Tibial nerve (tissue), 4 donors: Measurements from ENCODE around the gene PRSS50. TPM values are rescaled to one million over a fixed set of nuclear protein-coding genes. Genes with fewer than 3 reads are reported as not detected.
A peak's percentile ranks its signal among the peaks of the same experiment; 100 is the strongest.

Experiments used
- DNase-seq, 2 donors: peaks; one replicate each; pipeline ENCODE4 v3.0.0-alpha.2; 2019; ENCODE audit warnings: low spot score in 2 of 2
- H3K27ac ChIP-seq, 4 donors: fragments of 200-600 bp; sonication (generic) in 3 of 4; one replicate each; pipeline ENCODE4 v1.5.1; 2017 to 2019; ENCODE audit warnings: mild to moderate bottlenecking in 1 of 4
- H3K27me3 ChIP-seq, 2 donors: fragments of 200-600 bp; sonication (generic) in 1 of 2; one replicate each; pipeline versions ENCODE4 v1.5.1 to v1.6.0; 2017 to 2019
- H3K36me3 ChIP-seq, 3 donors: fragments of 200-600 bp; sonication (generic); one replicate each; pipeline ENCODE4 v1.5.1; 2018 to 2019
- H3K4me1 ChIP-seq, 4 donors: fragments of 200-600 bp; sonication (generic) in 3 of 4; one replicate each; pipeline ENCODE4 v1.5.1; 2017 to 2019
- H3K4me3 ChIP-seq, 4 donors: fragments of 200-600 bp; sonication (generic) in 3 of 4; one replicate each; pipeline ENCODE4 v1.5.1; 2017 to 2019; ENCODE audit warnings: mild to moderate bottlenecking in 1 of 4, moderate library complexity in 1 of 4
- H3K9me3 ChIP-seq, 4 donors: fragments of 200-600 bp; sonication (generic) in 3 of 4; one replicate each; pipeline ENCODE4 v1.5.1; 2017 to 2019
- CTCF ChIP-seq, 5 experiments: fragments of 200-600 bp in 3 of 5; fragments of 450-650 bp in 2 of 5; sonication (generic) in 3 of 5; IDR thresholded peaks; one replicate each; pipeline ENCODE4 v1.5.1; 2016 to 2019; ENCODE audit warnings: antibody characterized with exemption in 5 of 5, mild to moderate bottlenecking in 3 of 5, moderate library complexity in 2 of 5
- EP300 ChIP-seq, 2 donors: sonication (generic); formaldehyde crosslinking; IDR thresholded peaks; one replicate each; pipeline ENCODE4 v1.6.1; 2017; ENCODE audit warnings: antibody characterized with exemption in 2 of 2, mild to moderate bottlenecking in 1 of 2
- POLR2A ChIP-seq, 2 donors: fragments of 450-650 bp; IDR thresholded peaks; one replicate each; pipeline ENCODE4 v1.6.1; 2017; ENCODE audit warnings: antibody characterized with exemption in 2 of 2, mild to moderate bottlenecking in 2 of 2, moderate library complexity in 2 of 2
- WGBS, 2 donors: methylation state at CpG; one replicate each; pipeline ENCODE4 v1.1.5; 2018; 5-methylcytosine and 5-hydroxymethylcytosine counted together
- total RNA-seq, 4 donors: library from RNA; depleted of rRNA; stranded (reverse); fragments of >200 nt; gene quantifications; one replicate each; pipeline ENCODE4 v1.1.0, GENCODE V29; 2016

PRSS50 gene
- total RNA-seq, 4 donors from 2014 or later: 0.22 to 0.42 TPM; not detected in 2

- no peak for DNase-seq
Measured at GRCh38 chr3:46716461-46717441, 918 bp downstream of the PRSS50 start.

DNA sequence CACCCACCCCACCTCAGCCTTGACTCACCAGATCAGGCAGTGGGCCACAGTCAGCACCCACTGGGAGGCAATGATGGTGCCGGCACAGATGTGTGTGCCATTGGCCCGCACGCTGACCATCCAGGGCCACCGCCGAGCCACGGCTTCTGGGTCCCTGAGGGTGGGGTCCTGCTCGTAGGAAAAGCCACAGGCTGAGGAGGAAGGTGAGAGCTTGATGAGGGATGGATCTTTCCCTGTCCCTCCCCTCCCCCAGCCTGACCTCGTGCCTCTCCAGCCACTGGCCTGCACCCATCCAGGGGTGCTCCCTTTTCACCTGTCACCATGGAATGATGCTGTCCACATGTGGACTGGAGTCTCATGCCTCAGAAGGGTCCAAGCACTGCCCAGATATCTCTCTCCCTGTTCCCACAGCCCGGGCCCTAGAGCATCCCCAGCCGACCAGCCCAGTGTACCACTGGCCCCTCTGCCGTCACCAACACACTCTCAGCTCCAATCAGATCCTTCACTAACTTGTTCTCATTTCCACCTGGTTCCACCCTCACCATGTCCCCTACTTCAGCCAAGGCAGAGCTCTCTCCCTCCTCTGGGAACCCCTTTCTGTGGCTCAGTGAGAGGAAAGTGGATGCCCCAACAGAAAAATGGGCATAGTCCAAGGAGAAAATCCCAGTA, 2.0 kb downstream of the PRSS50 start:
- WGBS, 2 donors: 83 to 95% methylated on average over 11 of the region's 11 CpGs
- DNase-seq: no peak
- H3K27me3 ChIP-seq: peaks cover 0 to 15% of the 10 kb centered on the region in 2 donors

More at GRCh38 chr3:46716461-46717441, 918 bp downstream of the PRSS50 start:
- Histone ChIP-seq H3K27ac (no peak overlapping the region), H3K9me3 (no peaks in the 10 kb centered on the region), H3K4me1 (no peaks in the 10 kb centered on the region), H3K27me3 (peaks cover 0 to 15% of the 10 kb centered on the region in 2 donors), H3K4me3 (no peak overlapping the region), H3K36me3 (no peaks in the 10 kb centered on the region)
- TF ChIP-seq EP300 (IDR thresholded peaks at IDR 0.05): no peak
- TF ChIP-seq POLR2A (IDR thresholded peaks at IDR 0.05): no peak
- no peak for TF ChIP-seq CTCF (IDR thresholded peaks at IDR 0.05)
- 84 to 85% methylated on average over 14 to 16 of the region's 19 CpGs for WGBS, 2 donors

DNA sequence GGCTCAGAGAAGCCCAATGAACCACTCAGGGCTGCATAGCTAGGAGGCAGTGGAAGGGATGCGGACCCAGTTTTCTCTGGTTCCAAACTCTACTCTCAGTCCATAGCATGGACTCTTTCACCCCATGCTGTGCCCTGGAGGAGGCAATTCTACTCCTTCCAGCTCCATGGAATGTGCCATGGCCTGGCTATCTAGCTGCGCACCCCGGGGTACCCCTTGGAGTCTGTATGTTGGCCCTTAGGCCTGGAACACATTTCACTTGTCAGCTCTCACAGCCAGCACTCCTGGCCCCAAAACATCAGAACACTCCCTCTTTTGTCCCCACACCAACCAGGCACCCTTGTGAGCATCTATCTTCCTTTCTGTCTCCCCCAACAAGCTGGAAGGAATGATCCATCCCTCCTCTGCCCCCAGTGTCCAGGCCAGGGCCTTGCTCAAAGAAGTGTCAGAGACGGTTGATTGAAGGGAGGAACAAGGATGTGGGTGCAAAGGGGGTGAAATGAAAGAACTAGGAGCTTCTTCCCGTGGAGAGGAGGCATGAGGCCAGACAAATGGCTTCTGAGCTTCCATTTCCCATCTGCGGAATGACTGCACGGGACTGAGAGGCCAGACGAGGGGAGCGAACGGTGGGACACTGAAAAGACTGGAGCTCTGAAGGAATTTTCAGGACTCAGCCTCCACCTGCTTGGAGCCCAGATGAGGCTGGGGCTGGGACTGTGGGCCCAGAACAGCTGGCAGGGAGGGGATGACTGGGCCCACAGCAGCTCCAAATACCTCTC, 2.8 kb downstream of the PRSS50 start:
- no peak for TF ChIP-seq POLR2A (IDR thresholded peaks at IDR 0.05)
- no peak for TF ChIP-seq EP300 (IDR thresholded peaks at IDR 0.05)
- no peak for TF ChIP-seq CTCF (IDR thresholded peaks at IDR 0.05)
- Histone ChIP-seq H3K27me3 (peaks cover 0 to 15% of the 10 kb centered on the region in 2 donors), H3K4me3 (no peak overlapping the region), H3K9me3 (no peaks in the 10 kb centered on the region), H3K27ac (no peak overlapping the region), H3K36me3 (no peaks in the 10 kb centered on the region), H3K4me1 (no peaks in the 10 kb centered on the region)
- no peak for DNase-seq
- 84 to 85% methylated on average over 9 to 10 of the region's 10 CpGs for WGBS, 2 donors

More for the DNA sequence above, 2.0 kb downstream of the PRSS50 start:
- H3K36me3 ChIP-seq: no peaks in the 10 kb centered on the region
- no peaks in the 10 kb centered on the region for H3K9me3 ChIP-seq
- H3K4me3 ChIP-seq: no peak overlapping the region
- H3K4me1 ChIP-seq: no peaks in the 10 kb centered on the region
- TF ChIP-seq EP300 (IDR thresholded peaks at IDR 0.05) (no peak), POLR2A (IDR thresholded peaks at IDR 0.05) (no peak), CTCF (IDR thresholded peaks at IDR 0.05) (no peak)
- no peak overlapping the region for H3K27ac ChIP-seq

- WGBS, 2 donors: 87 to 89% methylated on average over 17 to 21 of the region's 22 CpGs
- TF ChIP-seq CTCF (IDR thresholded peaks at IDR 0.05): no peak
- no peaks in the 10 kb centered on the region for H3K4me1 ChIP-seq
- H3K36me3 ChIP-seq: no peaks in the 10 kb centered on the region
- no peak overlapping the region for H3K4me3 ChIP-seq
- peak in 1 of 2 donors; percentile 6 for DNase-seq
- H3K9me3 ChIP-seq: no peaks in the 10 kb centered on the region
- peaks cover 0 to 13% of the 10 kb centered on the region in 2 donors for H3K27me3 ChIP-seq
- no peak overlapping the region for H3K27ac ChIP-seq
Measured at GRCh38 chr3:46713898-46714552, 3.6 kb downstream of the PRSS50 start.
